Activated naive CD8-positive, alpha-beta T cell treated with anti-CD3 and anti-CD28 coated beads for 36 hours (primary cell): ENCODE data around the gene P4HA3. TPM values are rescaled to one million over a fixed set of nuclear protein-coding genes. Genes with fewer than 3 reads are reported as not detected.

Source experiments
- DNase-seq: peaks from one replicate; pipeline ENCODE4 v3.0.0; 2021
- H3K27ac Mint-ChIP-seq: one replicate; pipeline ENCODE4 v1.8.0; 2022; ENCODE audit warnings: mild to moderate bottlenecking, moderate library complexity, mixed read lengths
- H3K27me3 Mint-ChIP-seq: one replicate; pipeline ENCODE4 v1.8.0; 2022; ENCODE audit warnings: mild to moderate bottlenecking, mixed read lengths
- H3K36me3 Mint-ChIP-seq: one replicate; pipeline ENCODE4 v1.8.0; 2021; ENCODE audit warnings: mild to moderate bottlenecking, mixed read lengths
- H3K4me1 Mint-ChIP-seq: one replicate; pipeline ENCODE4 v1.8.0; 2021; ENCODE audit warnings: mixed read lengths
- H3K4me3 Mint-ChIP-seq: one replicate; pipeline ENCODE4 v1.8.0; 2022; ENCODE audit warnings: mild to moderate bottlenecking, moderate library complexity, mixed read lengths
- H3K9me3 Mint-ChIP-seq: one replicate; pipeline ENCODE4 v1.8.0; 2022; ENCODE audit warnings: mixed read lengths
- total RNA-seq, 2 experiments: library from RNA; stranded (reverse); gene quantifications; one replicate each; pipeline ENCODE4 v1.2.3, GENCODE V29; 2021

The P4HA3 gene
- total RNA-seq, 2 experiments from 2014 or later: not detected

- Mint-ChIP-seq H3K36me3 (no peaks in the 10 kb centered on the region), H3K4me1 (no peaks in the 10 kb centered on the region), H3K27me3 (peaks cover 14% of the 10 kb centered on the region), H3K27ac (no peak overlapping the region), H3K4me3 (no peak overlapping the region), H3K9me3 (peaks cover 2% of the 10 kb centered on the region)
- DNase-seq: no peak
Measured at GRCh38 chr11:74288911-74289310, 22.5 kb downstream of the P4HA3 start.

- Mint-ChIP-seq H3K9me3 (peaks cover 1% of the 10 kb centered on the region), H3K4me3 (no peak overlapping the region), H3K4me1 (no peaks in the 10 kb centered on the region), H3K27me3 (peaks cover 11% of the 10 kb centered on the region), H3K36me3 (no peaks in the 10 kb centered on the region), H3K27ac (no peak overlapping the region)
- no peak for DNase-seq
Measured at GRCh38 chr11:74288161-74288560, 23.3 kb downstream of the P4HA3 start.

GRCh38 chr11:74284466-74284865, 27.0 kb downstream of the P4HA3 start:
- H3K36me3 Mint-ChIP-seq: no peaks in the 10 kb centered on the region
- peaks cover 4% of the 10 kb centered on the region for H3K27me3 Mint-ChIP-seq
- no peak overlapping the region for H3K27ac Mint-ChIP-seq
- DNase-seq: no peak
- no peaks in the 10 kb centered on the region for H3K4me1 Mint-ChIP-seq
- H3K4me3 Mint-ChIP-seq: no peak overlapping the region
- H3K9me3 Mint-ChIP-seq: no peaks in the 10 kb centered on the region

- Mint-ChIP-seq H3K27ac (no peak overlapping the region), H3K4me1 (no peaks in the 10 kb centered on the region), H3K9me3 (no peaks in the 10 kb centered on the region), H3K27me3 (peaks cover 4% of the 10 kb centered on the region), H3K36me3 (no peaks in the 10 kb centered on the region), H3K4me3 (no peak overlapping the region)
- no peak for DNase-seq
Measured at GRCh38 chr11:74283580-74284180, 27.8 kb downstream of the P4HA3 start.

GRCh38 chr11:74282914-74283371, 28.5 kb downstream of the P4HA3 start:
- no peaks in the 10 kb centered on the region for H3K27me3 Mint-ChIP-seq
- H3K9me3 Mint-ChIP-seq: no peaks in the 10 kb centered on the region
- H3K4me1 Mint-ChIP-seq: no peaks in the 10 kb centered on the region
- no peaks in the 10 kb centered on the region for H3K36me3 Mint-ChIP-seq
- H3K4me3 Mint-ChIP-seq: no peak overlapping the region
- DNase-seq: no peak
- H3K27ac Mint-ChIP-seq: no peak overlapping the region

- no peak for DNase-seq
- Mint-ChIP-seq H3K9me3 (no peaks in the 10 kb centered on the region), H3K27me3 (no peaks in the 10 kb centered on the region), H3K4me1 (no peaks in the 10 kb centered on the region), H3K27ac (no peak overlapping the region), H3K36me3 (no peaks in the 10 kb centered on the region), H3K4me3 (no peak overlapping the region)
Measured at GRCh38 chr11:74282421-74282820, 29.0 kb downstream of the P4HA3 start.

- Mint-ChIP-seq H3K9me3 (no peaks in the 10 kb centered on the region), H3K36me3 (no peaks in the 10 kb centered on the region), H3K27ac (no peak overlapping the region), H3K4me3 (no peak overlapping the region), H3K4me1 (no peaks in the 10 kb centered on the region), H3K27me3 (peaks cover 3% of the 10 kb centered on the region)
- DNase-seq: no peak
Measured at GRCh38 chr11:74280494-74280893, 30.9 kb downstream of the P4HA3 start.

GRCh38 chr11:74279256-74279655, 32.2 kb downstream of the P4HA3 start:
- no peak overlapping the region for H3K27ac Mint-ChIP-seq

GRCh38 chr11:74278721-74279161, 32.7 kb downstream of the P4HA3 start:
- Mint-ChIP-seq H3K27ac (no peak overlapping the region), H3K36me3 (no peaks in the 10 kb centered on the region), H3K9me3 (no peaks in the 10 kb centered on the region), H3K27me3 (peaks cover 3% of the 10 kb centered on the region), H3K4me1 (no peaks in the 10 kb centered on the region), H3K4me3 (no peak overlapping the region)
- DNase-seq: no peak

More at GRCh38 chr11:74279256-74279655, 32.2 kb downstream of the P4HA3 start:
- H3K4me1 Mint-ChIP-seq: no peaks in the 10 kb centered on the region
- H3K4me3 Mint-ChIP-seq: no peak overlapping the region
- no peaks in the 10 kb centered on the region for H3K36me3 Mint-ChIP-seq
- H3K27me3 Mint-ChIP-seq: peaks cover 3% of the 10 kb centered on the region
- H3K9me3 Mint-ChIP-seq: no peaks in the 10 kb centered on the region
- DNase-seq: no peak

- peaks cover 3% of the 10 kb centered on the region for H3K27me3 Mint-ChIP-seq
- no peak overlapping the region for H3K4me3 Mint-ChIP-seq
- no peaks in the 10 kb centered on the region for H3K4me1 Mint-ChIP-seq
- H3K9me3 Mint-ChIP-seq: no peaks in the 10 kb centered on the region
- DNase-seq: no peak
- no peaks in the 10 kb centered on the region for H3K36me3 Mint-ChIP-seq
- H3K27ac Mint-ChIP-seq: no peak overlapping the region
Measured at GRCh38 chr11:74278103-74278502, 33.3 kb downstream of the P4HA3 start.

- Mint-ChIP-seq H3K27me3 (peaks cover 3% of the 10 kb centered on the region), H3K4me1 (no peaks in the 10 kb centered on the region), H3K27ac (no peak overlapping the region), H3K36me3 (no peaks in the 10 kb centered on the region), H3K4me3 (no peak overlapping the region), H3K9me3 (no peaks in the 10 kb centered on the region)
- DNase-seq: no peak
Measured at GRCh38 chr11:74276581-74276980, 34.9 kb downstream of the P4HA3 start.

GRCh38 chr11:74272276-74272675, 39.2 kb downstream of the P4HA3 start:
- H3K4me1 Mint-ChIP-seq: peaks cover 19% of the 10 kb centered on the region
- no peak overlapping the region for H3K4me3 Mint-ChIP-seq
- peaks cover 7% of the 10 kb centered on the region for H3K27me3 Mint-ChIP-seq

GRCh38 chr11:74269161-74269811, 42.2 kb downstream of the P4HA3 start:
- DNase-seq: peak; percentile 19
- peaks cover 4% of the 10 kb centered on the region for H3K27me3 Mint-ChIP-seq
- no peak overlapping the region for H3K4me3 Mint-ChIP-seq
- peaks cover 19% of the 10 kb centered on the region for H3K4me1 Mint-ChIP-seq
- H3K27ac Mint-ChIP-seq: no peak overlapping the region
- no peaks in the 10 kb centered on the region for H3K36me3 Mint-ChIP-seq
- no peaks in the 10 kb centered on the region for H3K9me3 Mint-ChIP-seq

More at GRCh38 chr11:74272276-74272675, 39.2 kb downstream of the P4HA3 start:
- H3K9me3 Mint-ChIP-seq: no peaks in the 10 kb centered on the region
- H3K36me3 Mint-ChIP-seq: no peaks in the 10 kb centered on the region
- H3K27ac Mint-ChIP-seq: no peak overlapping the region
- DNase-seq: no peak

- Mint-ChIP-seq H3K36me3 (no peaks in the 10 kb centered on the region), H3K9me3 (no peaks in the 10 kb centered on the region), H3K27me3 (peaks cover 4% of the 10 kb centered on the region), H3K4me3 (no peak overlapping the region), H3K27ac (no peak overlapping the region), H3K4me1 (peaks cover 19% of the 10 kb centered on the region)
- no peak for DNase-seq
Measured at GRCh38 chr11:74268456-74268855, 43.0 kb downstream of the P4HA3 start.

GRCh38 chr11:74267014-74267413, 44.4 kb downstream of the P4HA3 start:
- Mint-ChIP-seq H3K9me3 (no peaks in the 10 kb centered on the region), H3K4me3 (no peak overlapping the region), H3K4me1 (peaks cover 19% of the 10 kb centered on the region), H3K36me3 (no peaks in the 10 kb centered on the region), H3K27ac (no peak overlapping the region), H3K27me3 (peaks cover 4% of the 10 kb centered on the region)
- no peak for DNase-seq

GRCh38 chr11:74265256-74265655, 46.2 kb downstream of the P4HA3 start:
- Mint-ChIP-seq H3K9me3 (no peaks in the 10 kb centered on the region), H3K27ac (no peak overlapping the region), H3K4me1 (peaks cover 19% of the 10 kb centered on the region), H3K4me3 (no peak overlapping the region), H3K27me3 (no peaks in the 10 kb centered on the region), H3K36me3 (no peaks in the 10 kb centered on the region)
- no peak for DNase-seq
